ENCODE measurements around the gene TUNAR.

Gene TUNAR

GRCh38 chr14:95876761-95877538, at the start of gene TUNAR:
TSS of gene TUNAR (plus strand) at chr14:95876832.
- DNase-seq = peak in 1 of 2 experiments; percentile 58

DNA sequence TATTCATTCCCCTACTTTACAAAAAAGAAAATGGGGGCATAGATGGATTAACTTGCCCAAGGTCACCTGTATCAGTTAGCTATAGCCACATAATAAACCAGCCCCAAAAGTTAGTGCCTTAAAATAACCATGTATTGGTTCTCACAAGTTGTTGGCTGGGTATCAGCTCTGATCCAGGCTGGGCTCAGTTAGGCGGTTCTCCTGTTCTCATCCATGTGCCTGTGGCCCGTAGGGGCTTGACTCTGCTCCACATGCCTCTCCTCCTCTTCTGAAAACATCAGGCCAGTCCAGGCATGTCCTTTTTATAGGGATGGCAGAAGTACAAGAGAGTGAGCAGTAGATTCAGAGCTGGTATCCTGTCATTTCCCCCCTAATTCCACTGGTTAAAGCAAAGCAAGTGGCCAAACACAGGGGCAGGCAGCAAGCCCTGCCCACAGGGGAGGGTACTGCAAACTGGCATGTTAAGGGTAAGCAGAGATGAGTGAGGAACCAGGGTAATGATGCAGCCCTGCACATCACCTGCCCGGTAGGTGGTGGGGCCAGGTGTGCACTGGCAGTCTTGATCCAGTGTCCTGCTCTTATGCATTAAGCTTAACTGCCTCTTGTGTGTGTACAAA, 47.9 kb upstream of the TUNAR start:
- DNase-seq = no peak

DNA sequence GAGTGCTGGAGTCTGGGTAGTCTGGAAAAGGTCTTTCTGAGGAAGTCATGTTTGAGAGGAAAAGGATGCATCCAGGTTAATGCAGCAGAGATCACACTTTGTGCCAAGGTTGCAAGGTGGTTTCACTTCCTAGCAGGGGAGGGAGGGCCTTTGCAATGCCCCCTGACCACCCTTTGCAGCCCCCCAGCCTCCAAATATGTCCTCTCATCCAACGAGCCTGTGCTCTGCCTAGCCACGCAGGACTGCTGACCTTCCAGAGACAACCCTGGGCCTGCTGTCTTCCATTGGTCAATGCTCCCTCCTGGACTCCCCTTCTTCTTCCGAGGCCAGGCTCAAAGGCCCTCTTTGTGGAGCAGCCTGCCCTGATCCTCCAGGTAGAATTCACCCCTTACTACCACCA, 47.3 kb upstream of the TUNAR start:
- DNase-seq = no peak

- no peak for DNase-seq
These were observed 46.2 kb upstream of the TUNAR start for GRCh38 chr14:95830386-95830785.

GRCh38 chr14:95831041-95831440, 45.6 kb upstream of the TUNAR start:
- no peak for DNase-seq

DNA sequence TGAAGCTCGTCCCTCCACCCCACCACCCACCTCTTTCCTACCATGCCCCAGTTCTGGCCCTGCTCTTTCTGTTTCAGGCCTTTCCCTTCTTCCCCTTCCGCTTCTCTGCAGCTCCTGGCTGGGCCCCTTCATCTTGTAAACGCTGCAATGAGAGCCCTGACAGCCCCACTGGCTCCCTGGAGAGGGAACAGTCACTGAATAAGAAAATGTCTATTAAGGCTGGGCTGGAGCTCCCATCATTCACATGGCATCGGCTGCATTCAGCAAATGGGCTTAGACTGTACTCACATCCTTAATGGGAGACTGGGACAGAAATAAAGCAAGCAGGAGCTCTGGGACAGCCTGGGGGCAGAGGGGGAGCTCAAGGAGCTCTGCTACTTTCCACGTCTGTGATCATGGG, 45.2 kb upstream of the TUNAR start:
- DNase-seq = no peak

DNA sequence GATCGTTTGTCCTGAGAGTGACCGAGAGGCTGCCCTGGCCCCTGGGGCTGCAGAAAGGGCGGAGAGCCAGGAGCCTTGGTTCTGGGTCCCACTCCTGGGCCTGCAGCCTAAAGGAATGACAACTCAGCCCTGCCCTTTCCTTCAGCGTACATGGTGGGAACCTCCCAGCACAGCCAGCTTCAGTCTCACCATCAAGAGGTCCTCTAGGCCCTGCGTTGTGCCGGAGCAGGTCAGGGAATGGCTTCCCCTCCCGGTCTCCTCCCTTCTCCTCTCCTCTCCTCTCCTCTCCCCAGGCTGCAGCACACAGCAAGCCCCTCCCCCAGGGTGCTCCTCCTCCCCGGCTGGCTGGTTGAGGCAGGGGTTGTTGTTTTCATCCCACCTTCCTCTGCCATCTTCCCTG, 44.6 kb upstream of the TUNAR start:
- no peak for DNase-seq

DNA sequence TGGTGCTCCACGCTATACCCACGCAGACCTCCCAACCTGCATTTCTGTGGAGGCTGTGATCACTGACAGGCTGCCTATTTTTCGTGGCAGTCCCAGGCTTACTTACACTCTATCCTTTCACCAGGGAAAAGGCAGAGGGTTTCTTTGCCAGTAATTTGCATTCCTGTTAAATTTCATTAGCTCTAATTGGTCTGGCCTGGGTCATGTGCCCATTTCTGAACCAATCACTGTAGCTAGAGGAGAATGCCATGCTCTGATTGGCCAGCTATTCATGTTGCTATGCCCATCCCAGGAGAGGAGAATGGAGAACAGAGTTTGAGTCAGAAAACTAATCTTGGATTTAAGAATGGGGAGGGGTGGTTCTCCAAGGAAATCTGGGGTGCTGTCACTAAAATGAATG, 43.2 kb upstream of the TUNAR start:
- no peak for DNase-seq

GRCh38 chr14:95834496-95834895, 42.1 kb upstream of the TUNAR start:
- no peak for DNase-seq

DNA sequence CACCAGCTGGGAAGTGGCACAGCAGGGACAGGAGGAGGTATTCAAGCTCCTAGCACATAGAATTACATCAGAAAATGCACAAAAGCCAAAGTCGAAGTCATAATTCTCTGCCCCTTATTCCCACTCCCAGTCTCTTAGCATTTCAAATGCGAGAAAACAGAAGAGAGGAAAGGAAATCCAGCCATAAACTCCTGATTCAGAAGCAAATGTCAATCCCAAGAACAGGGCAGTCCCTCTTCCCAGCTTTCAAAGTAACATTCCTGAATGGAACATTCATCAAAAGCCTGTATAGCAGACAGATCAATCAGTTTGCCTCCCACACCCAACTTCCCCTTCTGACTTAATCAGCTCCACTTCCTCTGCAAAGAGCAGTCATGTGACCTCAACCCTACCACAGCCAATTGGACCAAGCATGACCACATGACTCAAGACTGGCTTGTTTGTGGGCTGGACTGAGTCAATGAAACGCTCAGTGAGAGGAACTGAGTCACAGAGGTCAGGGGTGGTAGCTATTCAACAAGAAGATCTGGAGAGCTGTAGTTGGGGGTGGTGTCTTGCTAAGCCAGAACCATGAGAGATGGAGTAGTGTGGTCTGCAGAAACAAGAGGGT, 41.4 kb upstream of the TUNAR start:
- DNase-seq = no peak

DNA sequence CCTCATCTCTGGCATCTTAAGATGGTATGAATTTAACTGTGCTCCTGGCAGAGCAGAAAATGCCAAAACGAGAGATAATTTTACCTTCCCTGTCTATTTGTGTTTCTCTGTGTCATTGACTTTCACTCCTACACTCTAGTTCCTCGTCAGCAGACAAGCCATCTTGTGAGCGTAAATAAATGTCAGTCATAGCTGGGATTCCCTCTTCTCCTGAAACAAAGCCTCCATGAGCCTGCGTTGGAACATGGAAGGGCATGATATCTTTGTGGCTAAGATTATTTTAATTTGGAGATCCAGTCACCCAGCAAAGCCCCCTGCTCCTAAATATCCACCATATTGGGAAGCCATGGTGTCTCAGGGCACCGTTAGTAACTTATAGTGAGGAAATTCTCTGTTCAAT, 37.8 kb upstream of the TUNAR start:
- DNase-seq = no peak

- DNase-seq = no peak
These were observed 36.4 kb upstream of the TUNAR start for GRCh38 chr14:95840094-95840700.

GRCh38 chr14:95841668-95842067, 35.0 kb upstream of the TUNAR start:
- DNase-seq = no peak

- no peak for DNase-seq
These were observed 26.9 kb upstream of the TUNAR start for GRCh38 chr14:95849761-95850160.

- DNase-seq = peak in 1 of 2 experiments; percentile 10
These were observed 26.2 kb upstream of the TUNAR start for GRCh38 chr14:95850429-95850828.

- DNase-seq = no peak
These were observed 21.0 kb upstream of the TUNAR start for GRCh38 chr14:95855606-95856005.

GRCh38 chr14:95857275-95857674, 19.4 kb upstream of the TUNAR start:
- no peak for DNase-seq

- no peak for DNase-seq
These were observed 17.7 kb upstream of the TUNAR start for GRCh38 chr14:95858893-95859292.

DNA sequence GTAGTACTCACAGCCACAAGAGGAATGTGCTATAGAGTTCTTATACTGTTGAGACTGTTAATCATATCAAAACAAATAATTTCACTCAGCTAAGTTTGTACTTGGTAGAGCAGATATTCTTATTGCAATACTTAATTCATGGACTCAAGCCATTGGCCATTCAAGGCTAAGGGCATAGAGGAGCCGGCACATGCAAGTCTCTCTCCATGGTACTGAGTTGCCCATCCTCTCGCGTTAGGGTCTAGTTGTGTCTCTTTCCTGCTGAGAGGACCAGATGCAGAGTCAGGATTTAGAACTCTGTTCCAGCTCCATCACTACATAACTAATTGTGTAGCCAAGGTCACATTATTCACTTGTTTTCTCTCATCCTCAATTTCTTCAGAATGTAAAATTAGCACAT, 14.4 kb upstream of the TUNAR start:
- no peak for DNase-seq

GRCh38 chr14:95863295-95863694, 13.3 kb upstream of the TUNAR start:
- no peak for DNase-seq

- DNase-seq = no peak
These were observed 6.9 kb upstream of the TUNAR start for GRCh38 chr14:95869776-95870175.

DNA sequence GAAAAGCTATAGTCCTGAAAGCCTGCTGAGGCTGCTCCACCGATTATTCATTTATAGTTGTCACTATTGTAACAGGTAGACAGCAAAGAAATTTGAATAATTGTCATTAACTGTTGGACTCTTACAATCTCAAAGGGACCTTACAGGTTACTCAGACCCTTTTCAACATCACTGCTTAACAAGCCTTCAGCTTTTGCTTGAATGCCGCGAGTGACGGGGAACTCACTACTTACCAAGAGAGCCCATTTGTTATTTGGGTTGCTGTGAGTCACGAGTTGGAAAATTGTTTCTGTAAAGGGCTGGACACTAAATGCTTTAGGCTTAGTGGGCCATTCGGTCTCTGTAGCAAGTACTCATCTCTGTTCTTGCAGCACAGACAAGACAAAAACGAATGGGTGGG, 5.9 kb upstream of the TUNAR start:
- DNase-seq = no peak

- DNase-seq = peak in 1 of 2 experiments; percentile 16
These were observed 5.1 kb upstream of the TUNAR start for GRCh38 chr14:95871531-95871930.

GRCh38 chr14:95872777-95873176, 3.9 kb upstream of the TUNAR start:
- no peak for DNase-seq
